Left lobe of liver (tissue), 2 donors: ENCODE measurements around the gene C5orf47. TPM values are rescaled to one million over a fixed set of nuclear protein-coding genes. Genes with fewer than 3 reads are reported as not detected.

Experiments
- ATAC-seq: fragments of 200-7000 bp; cut with Tn5 transposase; one replicate; pipeline ENCODE4 v1.9.1; 2020; ENCODE audit warnings: mild to moderate bottlenecking, moderate library complexity
- DNase-seq: peaks from one replicate; pipeline ENCODE4 v3.0.0-alpha.2; 2020; ENCODE audit warnings: low spot score
- total RNA-seq: library from RNA; stranded (reverse); gene quantifications from one replicate; pipeline ENCODE4 v1.2.1, GENCODE V29; 2021
- donor health status: DM: no; HTN: no; CAD: no; lungs with moderate emphysema.
- donor health status: DM: no; HTN: yes; CAD: no.

C5orf47 gene
- not detected for total RNA-seq

DNA sequence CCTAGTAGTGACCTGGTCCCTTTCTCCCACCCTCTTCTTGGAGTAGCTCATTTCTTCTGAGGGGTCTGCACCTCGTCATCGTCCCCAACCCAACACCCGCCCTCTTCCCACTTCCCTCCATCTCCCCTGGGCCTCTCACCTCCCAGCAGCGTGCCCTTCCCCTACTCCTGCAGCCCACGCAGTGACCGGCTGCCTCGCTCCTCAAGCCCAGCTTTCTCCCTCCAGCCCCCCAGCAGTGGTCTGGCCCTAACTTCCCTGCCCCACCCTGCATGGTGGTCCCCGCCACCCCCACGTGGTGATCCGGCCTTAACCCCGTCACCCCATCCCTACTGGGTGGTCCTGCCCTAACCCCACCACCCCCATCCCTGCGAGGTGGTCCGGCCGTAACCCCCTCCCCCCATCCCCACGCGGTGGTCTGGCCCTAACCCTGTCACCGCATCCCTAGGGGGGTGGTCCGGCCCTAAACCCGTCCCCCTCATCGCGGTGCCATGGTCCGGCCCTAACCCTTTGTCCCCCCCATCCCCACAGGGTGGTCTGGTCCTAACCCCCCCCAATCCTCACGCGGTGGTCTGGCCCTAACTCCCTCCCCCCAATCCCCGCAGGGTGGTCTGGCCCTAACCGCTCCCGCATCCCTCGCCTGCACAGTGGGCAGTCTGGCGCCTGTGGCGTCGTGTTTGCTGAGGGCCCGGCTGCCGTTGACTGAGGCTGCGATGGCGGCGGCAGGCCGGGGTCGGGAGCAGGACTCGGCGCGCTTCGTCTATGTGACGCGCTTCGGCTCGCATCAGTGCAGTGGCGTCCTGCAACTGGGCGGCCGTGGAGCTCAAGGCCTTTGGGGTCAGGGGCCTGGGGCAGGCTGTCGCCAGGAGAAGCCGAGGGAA lies at the start of gene C5orf47:
Gene C5orf47 (plus strand): TSS at position 617 of the 878 bp plus-strand sequence. CDS start 94 bp downstream, at position 711.
- ATAC-seq (no peak), DNase-seq (no peak)

GRCh38 chr5:173940269-173940668 lies 48.7 kb upstream of the C5orf47 start:
- ATAC-seq (peak; percentile 16), DNase-seq (no peak)

- no peak for ATAC-seq
- DNase-seq = no peak
These were observed 47.9 kb upstream of the C5orf47 start for GRCh38 chr5:173941102-173941501.

DNA sequence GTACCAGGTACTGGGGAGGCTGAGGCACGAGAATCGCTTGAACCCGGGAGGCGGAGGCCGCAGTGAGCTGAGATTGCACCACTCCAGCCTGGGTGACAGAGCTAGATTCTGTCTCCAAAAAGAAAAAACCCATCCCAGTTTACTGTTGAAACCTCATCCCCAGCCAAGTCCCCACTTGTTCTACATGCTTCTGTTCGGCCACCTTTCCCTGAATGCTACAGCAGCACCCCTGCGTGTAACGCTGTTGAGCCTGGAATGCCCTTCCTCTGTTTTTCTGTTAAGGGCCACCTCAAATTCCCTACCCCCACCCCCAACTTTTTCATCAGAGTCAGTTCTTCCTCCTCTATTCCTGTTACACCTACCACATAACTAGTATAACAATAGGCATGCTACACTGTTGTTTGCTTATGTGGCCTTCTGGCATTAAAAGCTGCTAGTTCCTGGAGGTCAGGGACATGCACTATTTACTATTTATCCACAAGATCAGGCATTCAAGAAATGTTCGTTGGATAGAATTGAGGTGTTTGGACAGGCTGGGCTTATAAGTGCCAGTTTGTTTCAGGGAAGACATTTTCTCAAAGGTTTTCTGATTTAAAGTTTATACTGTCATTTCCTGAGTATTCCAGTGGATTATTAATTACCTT lies 47.1 kb upstream of the C5orf47 start:
- ATAC-seq (peak; percentile 54), DNase-seq (no peak)

- DNase-seq = no peak
- ATAC-seq = peak; percentile 27
These were observed 44.5 kb upstream of the C5orf47 start for GRCh38 chr5:173944511-173944910.

DNA sequence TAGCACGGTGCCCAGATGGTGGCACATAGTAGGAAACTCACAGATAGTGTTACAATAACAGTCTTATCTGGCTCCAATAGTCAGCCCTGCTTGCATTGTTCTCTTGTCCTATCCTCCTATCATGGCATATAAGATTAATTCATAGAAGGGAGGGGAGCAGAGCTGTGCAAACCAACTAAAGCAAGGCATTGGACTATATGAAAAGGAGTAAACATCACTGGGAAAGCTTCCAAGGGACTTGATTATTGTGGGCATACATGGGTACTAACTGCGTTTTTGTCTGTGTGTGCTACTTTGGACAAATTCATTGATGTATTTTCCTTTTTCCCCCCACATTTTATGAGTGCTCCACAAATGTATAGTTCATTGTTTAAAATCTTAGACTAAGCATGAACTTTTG lies 43.8 kb upstream of the C5orf47 start:
- ATAC-seq (no peak), DNase-seq (no peak)

GRCh38 chr5:173946323-173946722 lies 42.6 kb upstream of the C5orf47 start:
- DNase-seq (no peak), ATAC-seq (peak; percentile 26)

DNA sequence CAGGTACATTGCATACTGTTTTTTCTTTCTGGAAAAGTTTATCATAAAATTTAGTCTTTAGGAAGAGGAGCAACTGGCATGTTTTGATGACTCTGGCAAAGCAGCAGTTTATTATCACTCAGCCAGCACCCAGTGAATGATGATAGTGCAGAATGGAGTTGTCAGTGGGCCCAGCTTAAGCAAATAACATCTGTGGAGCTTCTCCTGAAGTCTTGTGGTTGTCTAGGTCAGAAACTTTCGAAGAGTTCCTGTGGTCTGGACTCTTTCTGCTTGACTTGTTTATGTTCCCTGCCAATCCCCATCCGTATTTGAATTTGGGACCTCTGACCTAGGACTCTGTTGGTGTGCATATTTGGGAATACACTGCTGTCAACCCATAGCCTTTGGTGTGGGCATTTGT lies 38.1 kb upstream of the C5orf47 start:
- ATAC-seq (no peak), DNase-seq (no peak)

DNA sequence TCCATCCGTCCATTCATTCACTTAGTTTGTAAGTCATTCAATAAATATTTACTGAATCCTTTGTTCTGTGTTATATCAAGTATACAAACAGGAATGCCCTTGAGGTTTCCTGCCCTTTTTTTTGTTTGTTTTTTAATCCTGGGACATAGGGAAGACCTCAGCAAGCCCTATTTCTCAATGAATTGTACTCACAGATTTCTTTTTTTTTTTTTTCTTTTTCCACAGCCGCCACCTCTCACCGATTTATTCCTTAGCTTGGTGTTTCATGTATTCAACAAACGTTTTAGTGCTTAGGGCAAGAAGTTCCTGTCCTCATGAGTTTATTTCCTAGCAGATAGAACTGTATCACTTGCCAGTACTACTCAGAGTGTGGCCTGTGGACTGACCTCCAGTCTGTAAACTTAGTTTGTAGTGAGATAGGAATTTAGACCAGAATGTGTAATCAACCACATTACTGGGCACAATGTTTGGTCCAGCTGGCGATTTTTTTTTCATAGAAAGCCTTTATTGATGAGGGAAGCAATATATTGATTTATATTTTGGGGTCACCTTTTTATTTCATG lies 35.4 kb upstream of the C5orf47 start:
- DNase-seq (no peak), ATAC-seq (peak; percentile 78)

DNA sequence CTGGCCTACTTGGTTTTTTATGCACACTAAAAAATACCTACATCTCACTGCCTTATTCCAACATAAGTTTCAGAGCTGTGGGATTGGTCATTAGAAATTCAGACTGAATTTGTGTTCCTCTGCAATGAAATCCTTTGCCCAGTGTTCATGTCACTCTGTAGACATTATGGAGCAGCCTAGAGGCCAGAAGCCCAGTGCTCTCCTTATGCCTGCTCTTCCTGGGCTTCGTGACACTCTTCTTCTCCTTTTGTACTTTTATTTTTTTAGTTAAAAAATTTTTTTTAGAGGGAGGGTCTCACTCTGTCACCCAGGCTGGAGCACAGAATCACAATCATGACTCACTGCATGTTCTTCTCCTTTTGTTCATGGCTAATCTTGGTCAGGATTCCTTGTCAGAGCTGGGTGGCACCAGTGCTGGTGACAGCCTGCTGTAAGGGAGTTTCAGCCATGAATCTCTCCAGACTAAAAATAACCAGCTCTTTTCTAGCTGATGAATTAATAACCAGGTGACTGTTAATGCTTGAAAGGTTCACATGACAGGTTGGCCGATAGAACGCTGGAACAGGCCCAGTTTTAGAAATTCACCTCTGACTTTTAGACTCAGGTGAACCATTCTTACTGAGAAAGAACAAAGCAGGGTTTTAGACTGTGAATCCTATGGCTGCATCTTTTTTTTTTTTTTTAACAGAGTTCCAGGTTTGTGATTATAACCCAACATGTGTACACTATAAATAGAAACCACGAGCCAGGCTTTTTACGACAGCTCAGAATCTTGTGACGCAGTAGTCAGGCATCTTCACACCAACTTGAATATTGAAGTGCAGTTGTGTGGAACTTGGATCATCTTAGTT lies 34.1 kb upstream of the C5orf47 start:
- DNase-seq (peak; percentile 74), ATAC-seq (peak; percentile 84)

DNA sequence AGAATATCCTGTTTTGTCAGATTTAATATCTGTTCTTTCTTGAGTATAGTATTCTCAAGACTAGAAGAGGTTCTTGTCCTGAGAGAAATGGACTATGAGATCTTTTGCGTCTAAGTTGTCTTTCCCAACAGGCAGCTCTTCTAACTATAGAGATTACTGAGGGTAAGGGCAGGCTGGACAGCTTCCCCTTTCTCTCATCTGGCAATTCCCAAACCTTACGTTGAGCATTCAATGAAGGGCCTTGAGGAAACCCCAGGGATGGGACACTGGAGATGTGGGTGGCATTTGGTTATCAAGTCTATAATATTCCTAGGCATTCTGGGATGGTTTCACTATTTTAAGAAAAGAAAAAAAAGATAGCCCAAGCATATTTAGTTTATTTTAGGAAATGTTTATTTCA lies 28.0 kb upstream of the C5orf47 start:
- no peak for ATAC-seq
- DNase-seq = no peak

GRCh38 chr5:173961418-173961817 lies 27.6 kb upstream of the C5orf47 start:
- DNase-seq = no peak
- ATAC-seq = no peak

DNA sequence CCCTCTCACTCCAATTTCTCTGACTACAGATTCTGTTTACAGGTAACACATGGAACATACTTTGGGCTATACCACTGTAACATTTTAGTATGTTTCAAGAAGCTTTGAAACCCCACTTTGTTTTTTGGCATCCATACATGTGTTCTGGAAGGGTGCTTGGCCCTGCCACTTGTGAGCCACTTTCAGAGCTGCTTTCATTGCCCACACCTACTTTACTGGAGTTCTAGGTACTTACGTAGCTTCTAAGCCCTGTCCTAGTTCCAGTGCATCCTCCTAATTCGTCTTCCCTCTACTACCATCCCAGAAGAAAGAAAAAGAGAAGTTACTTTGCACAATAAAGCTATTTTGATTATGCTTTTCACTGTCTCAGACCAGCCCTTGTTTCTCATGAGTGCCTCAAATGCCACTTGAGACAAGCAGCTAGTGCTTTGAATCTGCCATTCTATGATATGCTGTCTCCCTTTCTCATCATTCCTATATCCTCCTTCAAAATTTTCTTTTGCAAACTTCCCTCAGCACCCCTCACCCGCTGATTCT lies 26.5 kb upstream of the C5orf47 start:
- DNase-seq = no peak
- ATAC-seq = no peak

DNA sequence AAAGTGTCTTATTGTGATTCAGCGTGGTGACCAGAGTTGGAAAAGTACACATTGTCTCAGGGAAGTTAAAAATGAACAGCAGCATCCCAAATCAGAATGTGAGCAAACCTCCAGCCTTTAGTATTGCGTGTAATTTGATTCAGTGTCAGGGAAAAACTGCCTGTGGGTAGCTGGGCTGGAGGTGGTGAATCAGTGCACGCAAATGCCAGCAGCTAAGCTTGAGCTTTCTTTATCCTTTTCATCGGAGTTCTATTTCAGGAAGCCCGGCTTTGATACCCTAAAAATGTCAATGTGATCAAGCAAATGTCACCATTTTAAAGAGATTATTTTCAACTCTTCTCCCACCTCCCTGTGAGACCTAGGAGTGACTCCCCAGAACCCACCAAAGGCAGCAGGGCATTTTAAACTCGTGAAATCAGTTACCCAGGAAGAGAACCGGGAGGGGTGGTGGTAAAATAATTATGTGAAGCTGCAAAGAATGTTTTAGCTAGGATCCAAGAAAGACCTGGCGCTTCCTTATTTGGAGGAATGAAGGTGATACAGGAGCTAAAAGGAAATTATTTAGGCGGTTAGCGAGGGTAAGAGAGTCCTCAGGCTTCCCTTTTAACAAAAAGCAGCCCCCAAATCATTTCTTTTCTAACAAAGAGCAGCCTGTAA lies 25.7 kb upstream of the C5orf47 start:
- ATAC-seq = no peak
- DNase-seq = no peak

DNA sequence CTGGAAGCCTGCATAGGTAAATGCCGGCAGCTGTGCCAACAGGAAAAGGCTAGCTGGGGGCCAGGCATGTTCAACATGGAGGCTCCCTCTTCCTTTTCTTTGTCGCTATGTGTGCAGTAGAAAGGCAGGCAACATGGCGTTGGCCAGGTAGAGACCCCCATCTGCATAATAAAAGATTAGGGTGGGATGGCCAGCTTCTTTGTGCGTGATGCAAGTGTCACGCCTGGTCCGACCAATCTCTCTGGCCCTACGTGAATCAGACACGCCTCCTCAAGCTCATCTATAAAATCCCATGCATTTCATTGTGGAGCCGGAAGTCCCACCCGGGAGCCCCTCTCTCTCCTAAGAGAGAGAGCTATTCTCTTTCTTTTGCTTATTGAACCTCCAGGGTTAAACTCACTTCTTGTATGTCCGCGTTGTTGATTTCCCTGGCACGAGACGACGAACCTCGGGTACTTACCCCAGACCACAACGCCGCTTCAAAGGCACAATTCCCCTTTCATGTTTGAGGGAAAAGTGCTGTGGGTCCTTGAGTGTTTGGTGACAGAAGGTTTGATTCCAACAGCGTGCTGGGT lies 25.0 kb upstream of the C5orf47 start:
- ATAC-seq = no peak

DNA sequence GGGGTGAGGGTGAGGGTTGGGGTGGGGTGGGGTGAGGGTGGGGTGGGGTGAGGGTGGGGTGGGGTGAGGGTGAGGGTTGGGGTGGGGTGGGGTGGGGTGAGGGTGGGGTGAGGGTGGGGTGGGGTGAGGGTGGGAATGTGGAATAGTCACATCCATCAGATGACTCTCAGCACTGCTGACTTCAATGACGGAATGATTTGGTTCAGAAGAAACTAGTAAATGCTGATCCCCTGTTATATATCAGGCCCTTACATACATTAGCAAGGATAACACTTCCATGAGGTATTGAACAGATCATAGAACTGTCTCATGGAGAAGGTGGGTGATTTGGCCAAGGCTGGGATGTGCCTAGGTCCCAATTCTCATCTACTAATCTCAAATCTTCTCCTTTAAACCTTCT lies 24.5 kb upstream of the C5orf47 start:
- ATAC-seq (no peak), DNase-seq (no peak)

More for the DNA sequence above, 25.0 kb upstream of the C5orf47 start:
- no peak for DNase-seq

GRCh38 chr5:173967241-173967640 lies 21.7 kb upstream of the C5orf47 start:
- ATAC-seq = no peak

DNA sequence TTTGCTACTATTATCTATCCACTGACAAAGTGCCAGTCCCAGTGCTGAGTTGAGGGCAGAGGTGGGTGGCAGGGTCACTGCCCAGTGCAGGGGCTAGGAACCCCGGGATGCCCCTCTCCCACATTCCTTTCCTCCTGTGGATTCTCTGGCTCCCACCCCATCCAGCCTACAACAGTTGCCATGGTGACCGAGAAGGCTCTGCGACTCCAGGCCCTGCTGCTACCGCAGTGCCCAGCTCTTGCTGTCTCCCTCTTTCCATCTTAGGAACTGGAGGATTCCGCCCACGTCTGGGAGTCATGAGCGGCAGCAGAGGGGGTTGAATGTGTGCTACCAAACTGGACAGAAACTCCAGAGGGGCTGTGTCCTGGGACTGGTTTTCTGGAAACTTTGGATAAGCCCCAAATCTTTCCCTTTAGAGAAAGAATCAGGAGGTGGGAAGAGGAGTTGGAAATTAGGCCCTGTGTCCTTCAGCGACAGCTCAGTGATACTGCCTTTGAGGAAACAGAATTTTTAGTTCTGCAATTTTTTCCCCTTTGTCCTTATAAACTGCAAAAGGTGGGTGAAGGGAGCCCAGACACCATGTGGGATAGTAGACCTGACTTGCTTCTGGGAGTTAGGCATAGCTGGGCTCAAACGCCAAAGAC lies 20.7 kb upstream of the C5orf47 start:
- ATAC-seq (no peak), DNase-seq (no peak)

More at GRCh38 chr5:173967241-173967640, 21.7 kb upstream of the C5orf47 start:
- no peak for DNase-seq
